ENCODE measurements around the gene SOBP. TPM values are rescaled to one million over a fixed set of nuclear protein-coding genes. Genes with fewer than 3 reads are reported as not detected.

SOBP gene
- total RNA-seq, 4 donors from 2014 or later, result 0.27 to 2.7 (median 1.5) TPM

- intact Hi-C loops (cut with DNase I; ENCODE audit: low total_unique reads), result no loop called here
Measured at GRCh38 chr6:107539849-107540464, 50.0 kb downstream of the SOBP start.

GRCh38 chr6:107540465-107540857 lies 50.5 kb downstream of the SOBP start:
- TF ChIP-seq POLR2A (IDR thresholded peaks at IDR 0.05) (no peak), CTCF (IDR thresholded peaks at IDR 0.05) (peak in 1 of 3 donors; percentile 37)
- intact Hi-C loops (cut with DNase I; ENCODE audit: low total_unique reads), result no loop called here
- DNase-seq (ENCODE audit: low spot score in 2 of 2), result no peak
- H3K4me3 ChIP-seq (ENCODE audit: low read depth, poor library complexity, severe bottlenecking), result no peak overlapping the region
- WGBS, 2 donors, result 72 to 92% methylated on average over 1 of the region's 1 CpG

More at GRCh38 chr6:107539849-107540464, 50.0 kb downstream of the SOBP start:
- DNase-seq (ENCODE audit: low spot score in 2 of 2), result no peak
- TF ChIP-seq CTCF (IDR thresholded peaks at IDR 0.05), result no peak
- TF ChIP-seq POLR2A (IDR thresholded peaks at IDR 0.05), result no peak
- no peak overlapping the region for H3K4me3 ChIP-seq (ENCODE audit: low read depth, poor library complexity, severe bottlenecking)
- WGBS, 2 donors, result 39 to 83% methylated on average over 2 of the region's 2 CpGs

- intact Hi-C loops (cut with DNase I; ENCODE audit: low total_unique reads), result no loop called here
- DNase-seq (ENCODE audit: low spot score in 2 of 2), result no peak
- no peak overlapping the region for H3K4me3 ChIP-seq (ENCODE audit: low read depth, poor library complexity, severe bottlenecking)
- TF ChIP-seq POLR2A (IDR thresholded peaks at IDR 0.05) (no peak), CTCF (IDR thresholded peaks at IDR 0.05) (no peak)
- 67 to 69% methylated on average over 6 of the region's 6 CpGs for WGBS, 2 donors
Measured at GRCh38 chr6:107542192-107542668, 52.3 kb downstream of the SOBP start.

- intact Hi-C loops (cut with DNase I; ENCODE audit: low total_unique reads), result no loop called here
- 68 to 90% methylated on average over 2 of the region's 2 CpGs for WGBS, 2 donors
Measured at GRCh38 chr6:107543088-107543487, 53.2 kb downstream of the SOBP start.

GRCh38 chr6:107543567-107543966 lies 53.6 kb downstream of the SOBP start:
- intact Hi-C loops (cut with DNase I; ENCODE audit: low total_unique reads), result no loop called here
- WGBS, 2 donors, result 59 to 64% methylated on average over 2 of the region's 2 CpGs
- TF ChIP-seq CTCF (IDR thresholded peaks at IDR 0.05), result no peak
- no peak for TF ChIP-seq POLR2A (IDR thresholded peaks at IDR 0.05)
- H3K4me3 ChIP-seq (ENCODE audit: low read depth, poor library complexity, severe bottlenecking), result no peak overlapping the region
- DNase-seq (ENCODE audit: low spot score in 2 of 2), result no peak

More at GRCh38 chr6:107543088-107543487, 53.2 kb downstream of the SOBP start:
- H3K4me3 ChIP-seq (ENCODE audit: low read depth, poor library complexity, severe bottlenecking), result no peak overlapping the region
- no peak for DNase-seq (ENCODE audit: low spot score in 2 of 2)
- TF ChIP-seq POLR2A (IDR thresholded peaks at IDR 0.05) (no peak), CTCF (IDR thresholded peaks at IDR 0.05) (no peak)

GRCh38 chr6:107545763-107546162 lies 55.8 kb downstream of the SOBP start:
- TF ChIP-seq CTCF (IDR thresholded peaks at IDR 0.05) (no peak), POLR2A (IDR thresholded peaks at IDR 0.05) (no peak)
- DNase-seq (ENCODE audit: low spot score in 2 of 2), result no peak
- no peak overlapping the region for H3K4me3 ChIP-seq (ENCODE audit: low read depth, poor library complexity, severe bottlenecking)
- WGBS, 2 donors, result 65 to 75% methylated on average over 4 of the region's 4 CpGs
- intact Hi-C loops (cut with DNase I; ENCODE audit: low total_unique reads), result no loop called here
